Activated CD4-positive, alpha-beta T cell treated with anti-CD3 and anti-CD28 coated beads, Interleukin-10, Interleukin-2, amounts not matched to agents 100 ng/mL and 50 ng/mL, durations not matched to agents 16 hours and 8 hours (primary cell): ENCODE data around the gene PSMD13.
"Not testable (repeated sequence)": the region's sequence is repeated elsewhere in the genome, so short reads cannot be mapped to it uniquely, and the experiment has no call there.

Experiments
- DNase-seq: peaks from one replicate; pipeline ENCODE4 v3.0.0-alpha.2; 2020

The PSMD13 gene

DNA sequence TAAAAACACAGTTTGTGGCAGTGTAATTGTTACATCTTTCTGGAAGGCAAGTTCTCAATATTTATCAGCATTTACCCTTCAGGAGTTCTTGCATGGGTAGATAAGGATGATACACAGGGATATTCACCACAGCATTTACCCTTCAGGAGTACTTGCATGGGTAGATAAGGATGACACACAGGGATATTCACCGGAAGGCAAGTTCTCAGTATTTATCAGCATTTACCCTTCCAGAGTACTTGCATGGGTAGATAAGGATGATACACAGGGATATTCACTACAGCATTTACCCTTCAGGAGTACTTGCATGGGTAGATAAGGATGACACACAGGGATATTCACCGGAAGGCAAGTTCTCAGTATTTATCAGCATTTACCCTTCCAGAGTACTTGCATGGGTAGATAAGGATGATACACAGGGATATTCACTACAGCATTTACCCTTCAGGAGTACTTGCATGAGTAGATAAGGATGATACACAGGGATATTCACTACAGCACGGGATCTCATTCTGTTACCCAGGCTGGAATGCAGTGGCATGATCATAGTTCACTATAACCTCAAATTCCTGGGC lies 16.0 kb upstream of the PSMD13 start:
- not testable (repeated sequence) for DNase-seq

- DNase-seq, result no peak
Measured at GRCh38 chr11:221539-221938, 15.2 kb upstream of the PSMD13 start.

GRCh38 chr11:221998-222789 lies 14.6 kb upstream of the PSMD13 start:
- no peak for DNase-seq

GRCh38 chr11:223026-223789 lies 13.6 kb upstream of the PSMD13 start:
- DNase-seq, result no peak

DNA sequence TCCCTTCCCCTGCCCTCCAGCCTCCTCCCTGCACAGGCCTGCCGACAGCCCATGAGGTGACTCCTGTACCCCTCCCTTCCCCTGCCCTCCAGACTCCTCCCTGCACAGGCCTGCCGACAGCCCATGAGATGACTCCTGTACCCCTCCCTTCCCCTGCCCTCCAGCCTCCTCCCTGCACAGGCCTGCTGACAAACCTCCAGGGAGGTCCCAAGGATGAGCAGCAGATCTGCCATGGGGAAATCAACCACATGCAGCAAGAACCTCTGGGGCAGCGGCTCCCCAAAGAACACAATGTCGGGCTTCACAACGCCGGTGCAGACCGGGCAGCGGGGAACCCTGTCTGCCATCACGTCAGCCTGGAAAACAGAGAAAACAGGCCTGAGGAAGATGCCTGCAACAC lies 12.9 kb upstream of the PSMD13 start:
- DNase-seq, result no peak

DNA sequence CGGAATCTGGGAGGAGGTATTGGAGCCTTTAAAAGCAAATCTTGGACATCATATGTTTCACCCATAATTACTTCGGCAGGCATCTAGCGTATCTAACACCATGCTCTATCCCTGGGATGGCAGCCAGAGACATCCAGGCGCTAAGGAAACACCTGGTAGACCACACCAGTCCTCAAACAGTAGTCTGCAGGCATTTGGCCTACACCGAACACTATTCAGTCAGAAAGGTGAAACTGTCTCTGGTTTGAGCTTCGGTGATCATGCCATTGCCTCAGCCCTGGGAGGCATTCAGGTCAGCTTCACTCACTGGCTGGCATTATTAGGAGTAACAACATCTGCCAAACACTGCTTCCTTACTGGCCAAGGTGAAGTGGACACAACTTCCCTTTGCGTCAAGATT lies 12.4 kb upstream of the PSMD13 start:
- DNase-seq, result no peak

DNA sequence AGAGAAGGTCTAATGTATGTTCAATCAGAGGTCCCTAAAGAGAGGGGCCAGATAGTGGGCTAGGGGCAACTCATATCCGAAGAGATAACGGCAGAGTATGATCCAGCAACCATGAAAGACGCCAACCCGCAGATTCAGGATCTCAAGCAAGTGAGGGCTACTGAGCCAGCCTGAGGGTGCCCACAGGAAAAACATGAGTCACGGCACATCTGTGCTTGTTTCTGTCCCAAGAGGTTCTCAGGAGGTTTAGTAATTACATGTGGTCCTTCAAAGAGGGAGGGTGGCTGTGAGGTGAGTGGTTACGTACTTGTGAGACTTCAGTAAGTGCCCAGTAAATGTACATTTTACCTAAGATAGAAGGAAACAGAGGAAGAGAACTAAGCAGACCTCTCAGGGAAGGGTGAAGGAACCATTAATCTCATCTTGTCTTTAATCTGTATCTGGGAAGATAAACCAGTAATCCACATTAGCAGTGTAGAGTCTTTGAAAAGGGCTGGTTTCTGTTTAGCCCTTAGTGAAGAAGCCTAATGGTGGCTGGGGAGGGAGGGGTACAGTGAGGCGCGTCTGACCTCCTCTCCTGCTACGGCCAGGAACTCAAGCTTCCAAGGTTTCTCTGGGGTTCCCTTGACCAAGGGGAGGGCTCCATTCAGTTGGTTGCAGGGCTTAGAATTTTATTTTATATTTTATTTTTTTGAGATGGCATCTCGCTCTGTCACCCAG lies 10.9 kb upstream of the PSMD13 start:
- peak; percentile 34 for DNase-seq

- no peak for DNase-seq
Measured at GRCh38 chr11:227824-228379, 8.9 kb upstream of the PSMD13 start.

- DNase-seq, result no peak
Measured at GRCh38 chr11:230431-230830, 6.3 kb upstream of the PSMD13 start.

DNA sequence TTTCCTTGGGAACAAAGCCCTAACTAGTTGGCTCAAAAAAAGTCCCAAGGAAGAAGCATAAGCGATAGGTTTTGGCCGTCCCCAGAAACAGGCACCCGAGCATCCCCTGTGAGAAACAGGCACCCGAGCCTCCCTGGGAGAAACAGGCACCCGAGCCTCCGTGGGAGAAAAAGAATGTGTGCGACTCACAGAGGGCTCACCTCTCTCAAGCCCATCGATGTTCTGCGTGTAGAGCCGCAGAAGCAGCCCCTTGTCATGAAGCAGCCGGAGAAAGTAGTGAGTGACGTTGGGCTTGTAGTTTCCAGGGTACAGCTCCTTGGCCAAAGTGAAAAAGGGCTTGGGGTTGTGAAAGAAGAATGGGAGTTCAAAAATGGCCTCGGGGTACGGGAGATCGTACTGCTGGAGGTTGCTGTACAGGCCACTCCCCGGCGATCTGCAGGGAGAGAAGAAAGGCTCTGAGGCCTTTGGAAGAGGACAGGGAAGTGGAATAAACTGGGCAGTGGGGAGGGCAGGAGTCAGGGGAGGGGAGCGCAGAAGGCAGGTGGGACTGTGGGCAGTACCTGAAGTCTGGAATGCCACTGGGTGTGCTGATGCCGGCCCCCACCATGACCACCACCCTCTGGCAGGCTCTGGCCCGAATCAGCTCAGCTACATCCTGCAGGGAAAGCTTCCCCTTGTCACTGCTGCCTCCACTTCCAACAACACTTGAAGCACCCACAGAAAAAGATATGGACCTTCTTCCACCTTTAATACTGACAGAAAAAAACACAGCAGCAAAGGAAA lies 3.8 kb upstream of the PSMD13 start:
- DNase-seq, result no peak

- DNase-seq, result no peak
Measured at GRCh38 chr11:235180-235579, 1.6 kb upstream of the PSMD13 start.

- DNase-seq, result peak; percentile 54
Measured at GRCh38 chr11:235609-235996, 1.2 kb upstream of the PSMD13 start.

DNA sequence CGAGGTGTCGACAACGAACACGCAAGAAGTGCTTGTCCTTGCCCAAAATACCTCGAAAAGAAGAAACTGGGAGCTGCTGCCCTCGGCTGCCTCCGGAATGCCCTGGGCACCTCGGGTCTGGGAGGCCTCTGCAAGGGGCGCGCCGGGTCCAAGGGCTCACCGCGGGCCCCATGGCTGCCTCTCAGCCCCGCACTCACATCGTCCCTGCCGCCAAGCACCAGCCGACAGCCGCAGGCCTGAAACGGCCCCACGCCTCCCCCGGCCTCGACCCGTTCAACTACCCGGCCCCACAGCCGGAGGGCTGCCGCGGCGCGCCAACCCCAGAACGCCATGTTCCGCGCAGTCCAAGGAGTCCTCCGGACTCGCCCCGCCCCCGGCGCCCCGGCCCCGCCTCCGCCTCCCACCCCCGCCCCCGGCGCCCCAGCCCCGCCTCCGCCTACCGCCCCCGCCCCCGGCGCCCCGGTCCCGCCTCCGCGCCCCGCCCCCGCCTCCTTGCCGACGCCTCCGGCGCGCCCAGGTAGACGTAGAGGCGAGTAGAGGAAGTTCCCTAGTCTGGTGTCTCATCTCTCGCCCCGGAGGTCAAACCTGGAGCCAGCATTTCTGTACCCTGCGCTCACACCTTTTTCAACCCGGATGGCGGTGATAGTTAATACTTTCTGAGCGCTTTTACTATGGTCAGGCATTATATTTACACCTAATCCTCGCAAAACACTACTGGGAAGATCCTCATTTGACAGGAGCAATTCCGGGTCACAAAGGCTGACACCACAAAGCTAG lies 591 bp upstream of the PSMD13 start, which contains the start of gene SIRT3:
TSS of gene SIRT3 (minus strand) at position 346 of the 777 bp plus-strand sequence. CDS start at position 332, 14 bp downstream.
- peak; percentile 94 for DNase-seq

DNA sequence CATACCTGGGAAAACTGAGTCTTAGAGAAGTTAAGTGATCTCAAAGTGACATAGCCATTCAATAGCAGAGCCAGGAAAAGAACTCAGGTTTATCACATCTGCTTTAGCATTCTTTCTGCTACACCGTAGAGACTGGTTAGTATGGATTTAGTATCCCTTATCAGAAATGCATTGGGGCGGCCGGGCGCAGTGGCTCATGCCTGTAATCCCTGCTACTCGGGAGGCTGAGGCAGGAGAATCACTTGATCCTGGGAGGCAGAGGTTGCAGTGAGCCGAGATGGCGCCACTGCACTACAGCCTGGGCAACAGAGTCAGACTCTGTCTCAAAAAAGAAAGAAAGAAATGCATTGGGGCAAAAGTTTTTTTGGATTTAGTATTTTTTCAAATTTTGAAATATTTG lies 1.6 kb downstream of the PSMD13 start:
- not testable (repeated sequence) for DNase-seq

- DNase-seq, result no peak
Measured at GRCh38 chr11:240315-240714, 3.5 kb downstream of the PSMD13 start.

GRCh38 chr11:241634-242033 lies 4.9 kb downstream of the PSMD13 start:
- no peak for DNase-seq

GRCh38 chr11:244376-244775 lies 7.6 kb downstream of the PSMD13 start:
- no peak for DNase-seq

GRCh38 chr11:249062-249461 lies 12.3 kb downstream of the PSMD13 start:
- DNase-seq, result no peak

DNA sequence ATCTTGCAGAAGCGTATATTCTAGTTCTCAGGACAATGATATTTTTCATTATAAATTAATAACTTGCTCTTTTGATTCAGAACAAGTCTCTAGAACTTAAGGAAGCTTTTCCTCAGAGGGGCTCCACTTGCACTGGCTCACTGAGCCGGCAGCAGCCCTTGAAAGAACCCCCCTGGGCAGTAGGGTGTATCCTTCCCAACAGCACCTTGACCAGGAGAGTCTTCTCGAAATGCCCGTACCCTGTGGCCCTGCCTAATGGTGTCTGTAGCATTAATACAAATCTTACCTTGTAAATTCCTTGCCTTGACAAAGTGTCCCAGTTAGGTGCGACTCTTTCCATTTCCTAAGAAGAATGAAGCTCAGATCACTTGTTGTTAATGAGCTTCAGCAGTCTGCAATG lies 13.5 kb downstream of the PSMD13 start:
- DNase-seq, result no peak

GRCh38 chr11:250740-251299 lies 14.0 kb downstream of the PSMD13 start:
- peak; percentile 74 for DNase-seq

GRCh38 chr11:251550-251949 lies 14.8 kb downstream of the PSMD13 start:
- DNase-seq, result no peak
